ENCODE results near the gene PRR16.
"Not testable (repeated sequence)": the region's sequence is repeated elsewhere in the genome, so short reads cannot be mapped to it uniquely, and the experiment has no call there.

PRR16 gene

DNA sequence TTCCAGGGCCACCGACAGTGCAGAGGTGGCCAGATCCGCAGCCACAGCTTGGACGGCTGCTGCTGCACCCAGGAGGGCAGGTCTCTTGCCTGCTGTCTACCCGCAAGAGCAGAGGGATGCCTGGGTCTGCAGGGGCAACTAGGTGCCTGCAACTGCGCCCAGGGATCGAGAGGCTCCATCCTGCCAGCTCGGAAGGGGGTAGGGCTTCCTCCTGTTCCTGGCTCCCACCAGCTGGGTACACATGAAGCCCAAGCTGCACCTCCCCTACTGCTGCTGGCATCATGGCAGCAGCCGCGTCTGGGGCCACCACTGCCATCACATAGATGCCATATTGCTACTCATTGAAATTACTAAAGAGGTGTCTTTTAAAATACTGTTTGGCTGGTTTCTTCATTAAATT lies 12.7 kb upstream of the PRR16 start:
- no peak for DNase-seq
- Mint-ChIP-seq H3K36me3 (ENCODE audit: low read depth) (no peaks in the 10 kb centered on the region), H3K27me3 (peaks cover 2% of the 10 kb centered on the region)

DNA sequence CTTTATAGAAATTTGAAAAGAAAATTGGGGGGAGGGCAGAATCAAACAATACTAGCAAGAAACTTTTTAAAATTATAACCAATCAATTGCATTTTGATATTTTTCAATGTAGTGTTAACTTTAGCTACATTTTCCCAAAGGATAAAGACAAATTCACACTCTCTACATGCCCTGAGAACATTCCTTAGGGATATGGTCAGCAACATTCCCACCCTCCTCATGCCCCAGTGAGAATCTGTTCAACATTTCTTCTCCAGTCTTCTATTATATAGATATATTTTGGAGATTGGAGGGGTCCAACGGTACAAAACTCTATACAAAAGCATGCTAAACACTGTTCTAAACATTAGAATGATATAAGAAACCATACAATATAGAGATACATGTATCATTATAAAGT lies 11.6 kb upstream of the PRR16 start:
- Mint-ChIP-seq H3K4me3 (no peak overlapping the region), H3K27me3 (peaks cover 2% of the 10 kb centered on the region), H3K36me3 (ENCODE audit: low read depth) (no peaks in the 10 kb centered on the region), H3K4me1 (ENCODE audit: low read depth) (no peaks in the 10 kb centered on the region), H3K27ac (no peak overlapping the region), H3K9me3 (no peaks in the 10 kb centered on the region)
- no peak for DNase-seq

More for the DNA sequence above, 12.7 kb upstream of the PRR16 start:
- H3K4me1 Mint-ChIP-seq (ENCODE audit: low read depth): no peaks in the 10 kb centered on the region
- no peak overlapping the region for H3K4me3 Mint-ChIP-seq
- no peak overlapping the region for H3K27ac Mint-ChIP-seq
- H3K9me3 Mint-ChIP-seq: no peaks in the 10 kb centered on the region

DNA sequence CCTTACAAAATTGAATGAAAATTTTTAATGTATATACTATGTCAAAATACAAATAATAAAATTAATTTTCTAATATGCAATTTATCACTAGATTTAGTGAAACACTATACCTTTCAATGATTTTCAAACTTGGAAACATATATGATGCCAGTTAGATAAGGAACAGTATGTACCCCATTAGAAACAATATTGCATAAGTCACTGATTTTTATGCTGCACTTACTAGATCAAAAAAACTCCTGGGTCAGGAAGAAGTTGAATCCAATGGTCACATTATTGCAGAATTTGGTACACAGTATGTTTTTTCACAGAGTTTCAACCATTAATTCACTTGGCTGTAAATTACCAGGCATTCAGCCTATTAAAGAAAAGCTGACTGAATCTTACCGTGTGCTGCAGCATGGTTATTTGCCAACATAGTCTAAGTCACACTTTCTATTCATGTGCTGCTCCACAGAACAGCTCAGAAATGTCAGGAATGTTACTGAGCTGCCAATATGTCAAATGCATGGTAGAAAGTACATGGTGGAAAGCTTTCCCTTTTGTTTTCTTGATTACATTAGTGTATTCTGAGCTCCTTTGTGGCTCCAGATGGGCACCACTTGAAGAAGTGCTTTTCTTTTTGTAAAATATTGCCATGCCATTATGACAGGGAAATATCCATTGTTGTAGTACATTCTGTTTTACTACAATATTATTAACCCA lies 9.9 kb upstream of the PRR16 start:
- Mint-ChIP-seq H3K27me3 (peaks cover 2% of the 10 kb centered on the region), H3K4me1 (ENCODE audit: low read depth) (peaks cover 4% of the 10 kb centered on the region), H3K27ac (no peak overlapping the region), H3K9me3 (no peaks in the 10 kb centered on the region), H3K36me3 (ENCODE audit: low read depth) (no peaks in the 10 kb centered on the region), H3K4me3 (no peak overlapping the region)
- no peak for DNase-seq

DNA sequence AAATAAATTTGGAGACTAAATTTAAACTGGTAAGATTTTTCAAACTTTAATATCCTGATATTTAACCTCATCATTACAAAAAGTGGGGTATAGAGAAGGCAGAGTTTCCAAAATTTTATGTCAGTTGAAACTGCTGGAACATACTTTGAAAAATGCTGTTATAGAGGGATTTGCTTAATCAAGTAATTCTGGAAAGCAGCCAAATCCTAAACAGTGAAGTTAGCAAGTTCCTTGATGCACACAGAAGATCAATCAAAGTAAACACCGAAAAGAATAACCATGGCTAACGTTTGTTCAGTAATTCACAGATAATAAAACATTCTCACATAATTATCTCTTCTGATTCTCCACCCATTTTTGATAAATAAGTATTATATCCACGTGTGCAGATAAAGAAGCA lies 8.1 kb upstream of the PRR16 start:
- Mint-ChIP-seq H3K27me3 (no peaks in the 10 kb centered on the region), H3K4me3 (no peak overlapping the region), H3K36me3 (ENCODE audit: low read depth) (no peaks in the 10 kb centered on the region), H3K4me1 (ENCODE audit: low read depth) (peaks cover 4% of the 10 kb centered on the region), H3K27ac (no peak overlapping the region), H3K9me3 (no peaks in the 10 kb centered on the region)
- DNase-seq: no peak

DNA sequence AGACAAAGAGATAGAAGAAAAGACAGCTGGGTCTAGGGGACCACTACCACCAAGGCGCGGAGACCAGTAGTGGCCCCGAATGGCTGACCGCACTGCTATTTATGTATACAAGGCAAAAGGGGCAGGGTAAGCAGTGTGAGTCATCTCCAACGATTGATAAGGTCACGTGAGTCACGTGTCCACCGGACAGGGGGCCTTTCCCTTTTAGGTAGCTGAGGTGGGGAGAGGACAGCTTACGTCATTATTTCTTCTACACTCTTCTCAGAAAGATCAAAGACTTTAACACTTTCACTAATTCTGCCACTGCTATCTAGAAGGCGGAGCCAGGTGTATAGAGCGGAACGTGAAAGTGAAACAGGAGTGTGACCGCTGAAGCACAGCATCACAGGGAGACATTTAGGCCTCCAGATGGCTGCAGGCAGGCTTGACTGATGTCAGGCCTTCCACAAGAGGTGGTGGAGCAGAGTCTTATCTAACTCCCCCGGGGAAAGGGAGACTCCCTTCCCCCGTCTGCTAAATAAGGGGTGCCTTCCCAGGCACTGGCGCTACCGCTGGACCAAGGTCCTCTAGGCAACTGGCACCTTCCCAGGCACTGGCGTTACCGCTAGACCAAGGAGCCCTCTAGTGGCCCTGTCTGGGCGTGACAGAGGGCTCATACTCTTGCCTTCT lies 6.1 kb upstream of the PRR16 start:
- peak overlapping the region; percentile 51 for H3K27ac Mint-ChIP-seq
- H3K4me1 Mint-ChIP-seq (ENCODE audit: low read depth): peaks cover 4% of the 10 kb centered on the region
- peak; percentile 55 for DNase-seq
- H3K9me3 Mint-ChIP-seq: no peaks in the 10 kb centered on the region
- no peaks in the 10 kb centered on the region for H3K36me3 Mint-ChIP-seq (ENCODE audit: low read depth)
- H3K4me3 Mint-ChIP-seq: peak overlapping the region; percentile 58
- peaks cover 15% of the 10 kb centered on the region for H3K27me3 Mint-ChIP-seq

DNA sequence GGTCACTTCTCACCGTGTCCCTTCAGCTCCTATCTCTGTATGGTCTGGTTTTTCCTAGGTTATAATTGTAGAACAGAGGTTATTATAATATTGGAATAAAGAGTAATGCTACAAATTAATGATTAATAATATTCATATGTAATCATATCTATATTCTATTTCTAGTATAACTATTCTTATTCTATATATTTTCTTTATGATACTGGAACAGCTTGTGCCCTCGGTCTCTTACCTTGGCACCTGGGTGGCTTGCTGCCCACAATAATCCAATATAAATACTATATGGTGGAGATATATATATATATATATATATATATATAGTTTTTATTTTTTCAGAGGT lies 5.6 kb upstream of the PRR16 start:
- not testable (repeated sequence) for H3K4me1 Mint-ChIP-seq (ENCODE audit: low read depth); H3K4me3 Mint-ChIP-seq; H3K9me3 Mint-ChIP-seq; H3K36me3 Mint-ChIP-seq (ENCODE audit: low read depth); DNase-seq; H3K27ac Mint-ChIP-seq
- peaks cover 20% of the 10 kb centered on the region for H3K27me3 Mint-ChIP-seq

DNA sequence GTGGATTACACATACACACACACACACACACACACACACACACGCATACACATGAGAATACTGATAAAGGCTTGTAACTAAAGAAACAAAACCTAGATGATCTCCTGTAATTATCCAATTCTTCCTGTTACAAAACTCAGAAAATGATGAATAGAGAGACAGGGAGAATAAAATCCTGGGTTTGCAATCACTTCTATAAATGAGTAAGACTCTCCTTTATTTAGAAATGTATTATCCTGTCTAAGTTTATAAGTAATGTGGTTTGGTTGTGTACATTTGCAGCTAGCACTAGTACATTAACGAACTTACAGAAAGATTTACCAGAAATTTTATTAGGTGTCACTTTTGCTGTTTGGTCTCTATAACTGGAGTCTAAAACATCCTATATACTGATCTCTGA lies 2.8 kb upstream of the PRR16 start:
- Mint-ChIP-seq H3K4me1 (ENCODE audit: low read depth) (peaks cover 13% of the 10 kb centered on the region), H3K27me3 (peaks cover 44% of the 10 kb centered on the region), H3K9me3 (no peaks in the 10 kb centered on the region), H3K4me3 (no peak overlapping the region), H3K36me3 (ENCODE audit: low read depth) (no peaks in the 10 kb centered on the region), H3K27ac (no peak overlapping the region)
- DNase-seq: no peak

DNA sequence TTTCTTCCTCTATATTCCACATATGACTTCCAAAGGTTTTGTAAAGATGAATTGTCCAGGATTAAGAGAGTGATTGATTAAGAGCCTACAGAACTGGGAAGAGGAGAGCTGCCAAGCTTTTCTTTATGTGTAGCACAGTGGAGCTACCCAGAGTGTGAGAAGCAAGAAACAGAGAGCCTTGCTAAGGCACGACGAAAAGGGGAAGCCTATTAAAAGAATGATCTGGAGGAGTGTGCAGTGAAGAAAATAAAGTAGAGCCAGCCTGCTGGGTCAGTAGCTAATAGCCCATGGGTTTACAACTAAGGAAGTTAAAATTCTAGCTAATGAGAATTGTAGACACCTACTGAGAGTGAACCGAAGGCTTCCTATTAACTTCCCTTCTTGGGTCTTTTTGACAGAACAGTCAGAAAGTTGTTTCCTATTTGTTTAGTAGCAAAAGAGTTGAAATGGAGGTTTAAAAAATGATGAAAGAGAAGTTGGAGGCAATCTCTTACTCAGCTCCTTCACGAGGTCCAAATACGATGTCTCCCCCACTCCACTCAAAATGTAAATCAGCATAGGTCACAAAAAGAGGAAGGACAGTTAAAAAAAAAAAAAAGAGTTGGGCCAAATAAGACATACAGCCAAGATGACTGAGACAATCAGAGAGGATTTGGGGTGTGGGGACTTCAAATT lies 957 bp upstream of the PRR16 start:
- Mint-ChIP-seq H3K27ac (no peak overlapping the region), H3K4me3 (no peak overlapping the region)

DNA sequence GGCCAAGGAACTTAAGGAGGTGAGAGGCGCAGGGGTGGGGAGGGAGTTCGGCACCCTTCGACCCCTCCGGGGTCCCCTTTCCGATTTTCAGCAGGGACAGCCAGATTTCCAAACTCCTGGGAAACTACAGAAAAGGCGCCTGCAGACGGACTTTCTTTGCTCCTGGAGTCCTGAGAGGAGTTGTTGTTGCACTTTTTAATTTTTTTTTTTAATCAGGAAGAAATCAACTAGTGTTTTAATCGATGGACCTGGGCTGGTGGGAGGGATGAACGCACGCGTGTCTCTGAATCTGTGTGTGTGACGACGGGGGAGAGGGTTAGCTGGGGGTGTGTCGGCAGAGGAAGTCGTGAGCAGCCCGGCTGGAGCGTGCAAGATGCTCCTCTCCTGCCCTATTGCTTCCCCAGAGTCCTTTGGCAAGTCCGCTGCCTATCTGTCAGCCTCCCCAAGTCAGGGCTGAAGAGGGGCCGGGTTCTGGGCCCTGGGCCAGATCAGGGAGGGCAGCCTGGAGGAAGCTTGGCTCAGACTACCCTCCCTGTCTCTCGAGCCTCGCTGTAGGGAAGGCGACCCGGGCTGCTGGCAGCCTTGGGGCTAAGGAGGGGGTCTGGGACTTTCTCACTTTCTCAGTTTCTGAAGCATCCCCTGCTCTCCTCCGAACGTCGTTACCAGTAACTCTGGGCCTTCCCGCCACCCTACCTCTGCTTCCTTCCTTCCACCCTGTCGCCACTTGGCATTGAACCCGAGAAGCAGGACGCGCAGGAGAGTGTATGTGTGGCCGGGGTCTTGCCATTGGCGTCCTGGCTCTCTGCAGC lies 731 bp downstream of the PRR16 start:
- Mint-ChIP-seq H3K9me3 (no peaks in the 10 kb centered on the region), H3K4me1 (ENCODE audit: low read depth) (peaks cover 10% of the 10 kb centered on the region), H3K4me3 (peak overlapping the region; percentile 50), H3K36me3 (ENCODE audit: low read depth) (no peaks in the 10 kb centered on the region), H3K27ac (no peak overlapping the region), H3K27me3 (peaks cover 54% of the 10 kb centered on the region)
- DNase-seq: no peak

More for the DNA sequence above, 957 bp upstream of the PRR16 start:
- Mint-ChIP-seq H3K4me1 (ENCODE audit: low read depth) (peaks cover 10% of the 10 kb centered on the region), H3K27me3 (peaks cover 50% of the 10 kb centered on the region), H3K9me3 (no peaks in the 10 kb centered on the region), H3K36me3 (ENCODE audit: low read depth) (no peaks in the 10 kb centered on the region)
- DNase-seq: no peak

DNA sequence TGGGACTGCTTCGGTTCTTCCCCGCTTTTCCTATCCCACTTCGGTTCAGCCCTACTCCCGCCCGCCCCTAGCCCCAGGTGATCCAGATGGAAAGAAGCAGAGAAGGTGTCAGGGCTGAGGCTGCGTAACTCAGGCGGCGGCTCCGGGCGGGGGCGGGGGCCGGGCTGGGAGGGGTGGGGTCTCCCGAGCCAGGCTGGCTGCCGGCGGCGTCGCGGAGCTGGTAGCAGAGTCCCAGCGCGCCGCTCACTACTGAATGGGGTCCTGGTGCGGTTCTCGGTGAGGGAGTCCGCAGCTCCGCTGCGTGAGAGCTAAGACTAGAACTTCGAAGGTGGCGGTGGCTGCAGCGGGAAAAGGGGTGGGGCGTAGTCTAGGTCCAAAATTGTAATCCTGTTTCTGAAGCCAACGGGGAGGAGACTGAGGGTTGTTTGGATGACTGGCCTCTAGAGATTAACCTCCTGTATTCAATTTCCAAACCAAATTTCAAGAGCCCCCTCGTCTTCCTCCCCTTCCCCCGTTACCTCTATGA lies 1.4 kb downstream of the PRR16 start:
- peaks cover 10% of the 10 kb centered on the region for H3K4me1 Mint-ChIP-seq (ENCODE audit: low read depth)
- no peak overlapping the region for H3K4me3 Mint-ChIP-seq
- H3K27me3 Mint-ChIP-seq: peaks cover 54% of the 10 kb centered on the region

DNA sequence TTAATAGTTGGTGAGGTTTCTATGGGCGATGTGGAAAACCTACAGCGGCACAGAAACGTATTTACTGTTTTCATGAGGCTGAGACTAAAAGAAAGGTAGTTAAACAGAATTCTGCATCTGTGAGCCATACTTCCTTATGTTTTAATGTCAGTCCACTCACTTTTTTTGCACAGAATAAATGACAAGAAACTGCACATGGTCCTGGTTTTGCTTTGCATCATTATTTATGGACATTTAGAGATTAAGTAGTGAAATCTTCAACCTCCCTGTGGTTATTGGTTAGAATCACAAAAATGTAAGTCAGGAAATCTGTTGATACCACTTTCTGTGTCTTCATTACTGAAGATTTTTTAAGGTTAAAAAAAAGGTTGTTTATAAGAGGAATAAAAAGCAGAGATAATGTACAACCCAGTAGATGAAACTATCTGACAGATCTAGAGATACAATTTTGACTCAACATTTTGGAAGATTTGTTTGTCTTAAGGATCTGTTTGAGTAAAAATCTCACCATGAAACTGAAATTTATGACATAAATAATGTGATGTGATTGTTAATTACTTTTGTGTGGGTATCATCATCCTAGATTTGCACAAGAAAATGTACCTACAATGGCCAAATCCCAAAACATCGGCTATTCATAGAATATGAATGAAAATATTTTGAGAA lies 2.4 kb downstream of the PRR16 start:
- DNase-seq: no peak
- H3K36me3 Mint-ChIP-seq (ENCODE audit: low read depth): no peaks in the 10 kb centered on the region
- H3K27me3 Mint-ChIP-seq: peaks cover 52% of the 10 kb centered on the region
- H3K4me3 Mint-ChIP-seq: no peak overlapping the region
- no peaks in the 10 kb centered on the region for H3K9me3 Mint-ChIP-seq
- H3K4me1 Mint-ChIP-seq (ENCODE audit: low read depth): peaks cover 10% of the 10 kb centered on the region
- no peak overlapping the region for H3K27ac Mint-ChIP-seq

More for the DNA sequence above, 1.4 kb downstream of the PRR16 start:
- DNase-seq: no peak
- Mint-ChIP-seq H3K27ac (no peak overlapping the region), H3K36me3 (ENCODE audit: low read depth) (no peaks in the 10 kb centered on the region), H3K9me3 (no peaks in the 10 kb centered on the region)

DNA sequence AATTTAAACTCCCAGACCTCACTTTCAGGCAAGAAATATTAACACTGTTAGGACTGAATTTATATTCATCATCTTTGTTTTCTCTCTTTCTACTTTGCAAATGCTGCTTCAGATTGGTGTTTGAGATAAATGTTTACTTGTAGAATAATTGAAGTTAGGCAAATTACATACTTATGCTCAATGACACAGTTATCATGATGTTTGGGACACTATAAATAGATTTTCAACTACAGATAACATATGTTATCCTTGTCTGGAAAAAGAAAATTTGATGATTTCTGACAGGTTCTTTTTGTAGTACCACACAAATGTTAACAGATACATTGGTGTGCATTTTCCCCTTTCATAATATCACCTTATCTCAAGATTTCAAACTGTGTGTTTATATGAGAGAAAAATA lies 7.9 kb downstream of the PRR16 start:
- no peak overlapping the region for H3K27ac Mint-ChIP-seq
- no peak for DNase-seq
- no peaks in the 10 kb centered on the region for H3K4me1 Mint-ChIP-seq (ENCODE audit: low read depth)
- H3K9me3 Mint-ChIP-seq: no peaks in the 10 kb centered on the region
- H3K4me3 Mint-ChIP-seq: no peak overlapping the region
- H3K36me3 Mint-ChIP-seq (ENCODE audit: low read depth): no peaks in the 10 kb centered on the region
- H3K27me3 Mint-ChIP-seq: peaks cover 4% of the 10 kb centered on the region

DNA sequence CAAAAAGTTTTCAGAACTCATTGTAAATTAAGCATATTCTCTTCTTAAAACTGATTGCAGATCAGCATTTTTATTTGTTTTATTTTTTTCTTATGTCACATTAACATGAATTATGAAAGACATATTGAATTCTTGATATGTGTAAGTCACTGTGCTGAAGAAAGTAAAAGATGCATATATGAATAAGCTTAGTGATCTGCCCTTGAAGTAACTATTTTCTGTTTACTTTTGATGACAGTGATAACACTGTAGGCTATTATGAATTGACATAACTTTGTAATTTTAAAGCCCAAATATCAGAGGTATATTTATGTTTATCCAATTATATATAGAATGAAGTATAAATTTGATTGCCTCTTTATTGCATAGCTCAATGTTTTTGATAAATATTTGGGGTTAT lies 8.8 kb downstream of the PRR16 start:
- Mint-ChIP-seq H3K27me3 (peaks cover 4% of the 10 kb centered on the region), H3K36me3 (ENCODE audit: low read depth) (no peaks in the 10 kb centered on the region), H3K4me3 (no peak overlapping the region), H3K4me1 (ENCODE audit: low read depth) (no peaks in the 10 kb centered on the region), H3K9me3 (no peaks in the 10 kb centered on the region), H3K27ac (no peak overlapping the region)
- DNase-seq: no peak

DNA sequence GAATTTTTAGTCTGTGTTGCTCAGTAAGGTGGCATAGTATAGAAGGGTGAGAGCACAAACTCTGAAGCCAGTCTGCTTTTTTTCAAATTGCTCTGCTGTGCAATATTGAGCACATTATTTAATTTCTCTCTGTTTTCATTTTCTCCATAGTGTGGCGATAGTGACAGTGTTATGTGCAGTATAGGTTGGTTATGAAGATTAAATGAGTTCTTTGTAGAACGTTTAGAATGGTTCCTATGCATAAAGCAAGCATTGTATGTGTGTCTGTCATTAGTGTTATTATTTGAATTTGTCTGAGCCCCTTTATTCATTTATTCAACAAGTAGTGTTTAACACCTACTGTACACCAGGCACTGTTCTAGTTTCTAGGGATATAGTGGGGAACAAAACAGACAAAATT lies 9.2 kb downstream of the PRR16 start:
- Mint-ChIP-seq H3K27me3 (peaks cover 4% of the 10 kb centered on the region), H3K27ac (no peak overlapping the region), H3K4me1 (ENCODE audit: low read depth) (no peaks in the 10 kb centered on the region), H3K9me3 (no peaks in the 10 kb centered on the region), H3K36me3 (ENCODE audit: low read depth) (no peaks in the 10 kb centered on the region), H3K4me3 (no peak overlapping the region)
- DNase-seq: no peak
